Neuronal stem cell (in vitro differentiated cells): ENCODE measurements around the gene SLC38A8.

Source experiments
- DNase-seq: peaks from one replicate; pipeline ENCODE4 v3.0.0-alpha.2; 2013; ENCODE audit warnings: low spot score
- H2AFZ ChIP-seq: one replicate; pipeline ENCODE4 v1.6.1; 2013; ENCODE audit warnings: mild to moderate bottlenecking, low read length, inconsistent platforms
- H2AK5ac ChIP-seq: 2 replicates; pipeline ENCODE4 v1.6.1; 2013; ENCODE audit warnings: low read depth, mild to moderate bottlenecking, inconsistent platforms, low read length, moderate library complexity, mixed read lengths
- H2BK120ac ChIP-seq: 2 replicates; pipeline ENCODE4 v1.6.1; 2013; ENCODE audit warnings: low read depth, mild to moderate bottlenecking, inconsistent platforms, low read length, moderate library complexity, mixed read lengths
- H2BK12ac ChIP-seq: one replicate; pipeline ENCODE4 v1.6.1; 2013; ENCODE audit warnings: low read length, inconsistent platforms
- H2BK15ac ChIP-seq: 2 replicates; pipeline ENCODE4 v1.6.1; 2013; ENCODE audit warnings: mild to moderate bottlenecking, low read length, inconsistent platforms, mixed read lengths
- H2BK5ac ChIP-seq: one replicate; pipeline ENCODE4 v1.6.1; 2013; ENCODE audit warnings: inconsistent platforms, mild to moderate bottlenecking, low read length, moderate library complexity
- H3K14ac ChIP-seq: one replicate; pipeline ENCODE4 v1.6.1; 2013; ENCODE audit warnings: low read length, inconsistent platforms
- H3K18ac ChIP-seq: 2 replicates; pipeline ENCODE4 v1.6.1; 2013; ENCODE audit warnings: low read length, inconsistent platforms
- H3K23ac ChIP-seq: 2 replicates; pipeline ENCODE4 v1.6.1; 2013; ENCODE audit warnings: low read depth, mild to moderate bottlenecking, mixed read lengths, low read length, inconsistent platforms; ENCODE audit not compliant: poor library complexity
- H3K27ac ChIP-seq: replicated peaks from 3 replicates; pipeline ENCODE4 v1.5.1; 2013; ENCODE audit warnings: low read length, inconsistent platforms
- H3K27me3 ChIP-seq, 3 experiments: 2 replicates each; pipeline ENCODE4 v1.6.1; 2013; ENCODE audit warnings: low read length in 3 of 3, mild to moderate bottlenecking in 2 of 3, inconsistent platforms in 1 of 3, low read depth in 1 of 3, mixed read lengths in 1 of 3, moderate library complexity in 1 of 3; ENCODE audit not compliant: control insufficient read depth in 3 of 3, insufficient read depth in 3 of 3
- H3K36me3 ChIP-seq, 2 donors: replicated peaks in 1 of 2; 2 replicates each; pipeline ENCODE4 v1.6.1; 2013; ENCODE audit warnings: low read length in 2 of 2; ENCODE audit not compliant: control insufficient read depth in 2 of 2, insufficient read depth in 2 of 2
- H3K4ac ChIP-seq: 2 replicates; pipeline ENCODE4 v1.6.1; 2013; ENCODE audit warnings: inconsistent platforms, mild to moderate bottlenecking, low read length, moderate library complexity
- H3K4me1 ChIP-seq, 2 donors: 1 replicate in 1 of 2; 2 replicates in 1 of 2; pipeline ENCODE4 v1.6.1; 2013; ENCODE audit warnings: low read length in 2 of 2, low read depth in 1 of 2; ENCODE audit not compliant: control insufficient read depth in 2 of 2, insufficient read depth in 1 of 2
- H3K4me2 ChIP-seq: one replicate; pipeline ENCODE4 v1.6.1; 2013; ENCODE audit warnings: mild to moderate bottlenecking, low read length, inconsistent platforms; ENCODE audit not compliant: insufficient read depth, poor library complexity, severe bottlenecking
- H3K4me3 ChIP-seq, 2 donors: 2 replicates each; pipeline ENCODE4 v1.5.1; 2013; ENCODE audit warnings: low read length in 2 of 2, mild to moderate bottlenecking in 2 of 2, inconsistent platforms in 1 of 2, moderate library complexity in 1 of 2
- H3K79me1 ChIP-seq: one replicate; pipeline ENCODE4 v1.6.1; 2013; ENCODE audit warnings: low read depth, mild to moderate bottlenecking, inconsistent platforms, low read length, moderate library complexity
- H3K9ac ChIP-seq: one replicate; pipeline ENCODE4 v1.6.1; 2013; ENCODE audit warnings: mild to moderate bottlenecking, low read depth, low read length, inconsistent platforms; ENCODE audit not compliant: poor library complexity
- H3K9me3 ChIP-seq, 2 donors: replicated peaks in 1 of 2; 2 replicates each; pipeline versions ENCODE3 to v1.6.1; 2013; ENCODE audit warnings: low read length in 2 of 2, mild to moderate bottlenecking in 2 of 2, inconsistent platforms in 1 of 2, low read depth in 1 of 2, mixed read lengths in 1 of 2, moderate library complexity in 1 of 2; ENCODE audit not compliant: control insufficient read depth in 2 of 2, insufficient read depth in 1 of 2
- H4K8ac ChIP-seq: one replicate; pipeline ENCODE4 v1.6.1; 2013; ENCODE audit warnings: low read depth, mild to moderate bottlenecking, inconsistent platforms, low read length, moderate library complexity
- H4K91ac ChIP-seq: one replicate; pipeline ENCODE4 v1.6.1; 2013; ENCODE audit warnings: low read length, low read depth, mild to moderate bottlenecking, inconsistent platforms; ENCODE audit not compliant: poor library complexity
- WGBS, 2 donors: extraction: QIAGEN DNeasy Blood & Tissue Kit; methylation state at CpG; one replicate each; pipeline ENCODE4 v1.1.7; 2013; ENCODE audit warnings: missing lambda C conversion rate in 2 of 2, mixed read lengths in 1 of 2; ENCODE audit not compliant: insufficient read length in 2 of 2, insufficient replicate concordance in 1 of 2; ENCODE audit errors: extremely low coverage in 2 of 2; 5-methylcytosine and 5-hydroxymethylcytosine counted together

SLC38A8 gene

GRCh38 chr16:84036982-84037425 is 5.6 kb downstream of the SLC38A8 start:
- no peaks in the 10 kb centered on the region for H3K36me3 ChIP-seq
- H2AK5ac ChIP-seq, result no peak overlapping the region
- H2BK5ac ChIP-seq, result no peak overlapping the region
- H3K9ac ChIP-seq, result no peak overlapping the region
- H2BK12ac ChIP-seq, result no peak overlapping the region
- peaks cover 3 to 6% of the 10 kb centered on the region in 2 donors for H3K9me3 ChIP-seq
- H3K4me1 ChIP-seq, result peaks cover 7 to 9% of the 10 kb centered on the region in 2 donors
- H3K23ac ChIP-seq, result no peak overlapping the region
- no peak overlapping the region for H3K14ac ChIP-seq
- H4K91ac ChIP-seq, result no peak overlapping the region
- no peaks in the 10 kb centered on the region for H3K79me1 ChIP-seq
- DNase-seq, result no peak
- no CpG with 5 or more reads among the region's 8 CpGs for WGBS, 2 donors
- H2BK15ac ChIP-seq, result no peak overlapping the region
- H2BK120ac ChIP-seq, result no peak overlapping the region
- no peak overlapping the region for H3K4me3 ChIP-seq
- H2AFZ ChIP-seq, result no peak overlapping the region
- no peak overlapping the region for H3K4me2 ChIP-seq
- no peak overlapping the region for H3K18ac ChIP-seq
- no peak overlapping the region for H4K8ac ChIP-seq
- no peak overlapping the region for H3K4ac ChIP-seq
- no peak overlapping the region for H3K27ac ChIP-seq
- H3K27me3 ChIP-seq, result no peaks in the 10 kb centered on the region

GRCh38 chr16:84036131-84036530 is 6.5 kb downstream of the SLC38A8 start:
- H3K9me3 ChIP-seq, result peaks cover 3 to 9% of the 10 kb centered on the region in 2 donors
- no peaks in the 10 kb centered on the region for H3K79me1 ChIP-seq
- no peak overlapping the region for H4K91ac ChIP-seq
- H3K23ac ChIP-seq, result no peak overlapping the region
- no peak overlapping the region for H2BK120ac ChIP-seq
- H3K4ac ChIP-seq, result no peak overlapping the region
- H3K36me3 ChIP-seq, result no peaks in the 10 kb centered on the region
- no peak overlapping the region for H2BK12ac ChIP-seq
- no peak overlapping the region for H2BK5ac ChIP-seq
- H2AK5ac ChIP-seq, result no peak overlapping the region
- no CpG with 5 or more reads among the region's 3 CpGs for WGBS, 2 donors
- H3K4me2 ChIP-seq, result no peak overlapping the region
- H3K27me3 ChIP-seq, result no peaks in the 10 kb centered on the region
- DNase-seq, result no peak
- no peak overlapping the region for H4K8ac ChIP-seq
- H3K18ac ChIP-seq, result no peak overlapping the region
- H3K4me3 ChIP-seq, result no peak overlapping the region
- no peak overlapping the region for H3K27ac ChIP-seq
- H3K9ac ChIP-seq, result no peak overlapping the region
- no peak overlapping the region for H3K14ac ChIP-seq
- no peak overlapping the region for H2BK15ac ChIP-seq
- peaks cover 12% of the 10 kb centered on the region in 2 donors for H3K4me1 ChIP-seq
- H2AFZ ChIP-seq, result no peak overlapping the region

- H3K27me3 ChIP-seq, result no peaks in the 10 kb centered on the region
- no peak overlapping the region for H2BK120ac ChIP-seq
- H3K4me3 ChIP-seq, result no peak overlapping the region
- H2BK15ac ChIP-seq, result no peak overlapping the region
- H3K4me2 ChIP-seq, result no peak overlapping the region
- no peak overlapping the region for H4K8ac ChIP-seq
- no peak overlapping the region for H3K27ac ChIP-seq
- no peak overlapping the region for H2AFZ ChIP-seq
- WGBS, 2 donors, result no CpG with 5 or more reads among the region's 12 CpGs
- H4K91ac ChIP-seq, result no peak overlapping the region
- H3K23ac ChIP-seq, result no peak overlapping the region
- no peak for DNase-seq
- no peaks in the 10 kb centered on the region for H3K79me1 ChIP-seq
- no peak overlapping the region for H3K4ac ChIP-seq
- H3K36me3 ChIP-seq, result no peaks in the 10 kb centered on the region
- H3K9me3 ChIP-seq, result peaks cover 3 to 9% of the 10 kb centered on the region in 2 donors
- H2AK5ac ChIP-seq, result no peak overlapping the region
- H2BK5ac ChIP-seq, result no peak overlapping the region
- H3K14ac ChIP-seq, result no peak overlapping the region
- peaks cover 12% of the 10 kb centered on the region in 2 donors for H3K4me1 ChIP-seq
- H2BK12ac ChIP-seq, result no peak overlapping the region
- no peak overlapping the region for H3K9ac ChIP-seq
- H3K18ac ChIP-seq, result peak overlapping the region; percentile 5
These were observed 8.1 kb downstream of the SLC38A8 start for GRCh38 chr16:84034516-84034915.

GRCh38 chr16:84033251-84034195 is 9.1 kb downstream of the SLC38A8 start:
- no peaks in the 10 kb centered on the region for H3K36me3 ChIP-seq
- H3K14ac ChIP-seq, result no peak overlapping the region
- WGBS, 2 donors, result no CpG with 5 or more reads among the region's 25 CpGs

More at GRCh38 chr16:84033251-84034195, 9.1 kb downstream of the SLC38A8 start:
- Histone ChIP-seq H2AFZ (no peak overlapping the region), H3K27me3 (no peaks in the 10 kb centered on the region), H3K23ac (peak overlapping the region; percentile 50), H3K4me3 (no peak overlapping the region), H3K4me2 (no peak overlapping the region), H3K27ac (no peak overlapping the region), H4K8ac (no peak overlapping the region), H3K4me1 (peaks cover 12% of the 10 kb centered on the region in 2 donors), H2AK5ac (peak overlapping the region; percentile 87), H3K9ac (no peak overlapping the region), H3K4ac (peak overlapping the region; percentile 71), H3K18ac (peak overlapping the region; percentile 86), H2BK120ac (peak overlapping the region; percentile 84), H2BK15ac (peak overlapping the region; percentile 82), H3K79me1 (no peaks in the 10 kb centered on the region), H2BK5ac (no peak overlapping the region), H2BK12ac (peak overlapping the region; percentile 65), H4K91ac (no peak overlapping the region), H3K9me3 (peaks cover 0 to 9% of the 10 kb centered on the region in 2 donors)
- no peak for DNase-seq
